GM19452 (cell line): ENCODE data around the gene IKZF1.

Experiments
- ATAC-seq: cut with Tn5 transposase; IDR thresholded peaks from one replicate; pipeline ENCODE4 v1.9.1; 2021; ENCODE audit not compliant: unreplicated experiment

Gene IKZF1

GRCh38 chr7:50352751-50353150, 48.2 kb downstream of the IKZF1 start:
- no peak for ATAC-seq

- no peak for ATAC-seq
Observed at GRCh38 chr7:50353201-50353600, 48.7 kb downstream of the IKZF1 start.

GRCh38 chr7:50353894-50354595, 49.5 kb downstream of the IKZF1 start:
- no peak for ATAC-seq

- ATAC-seq: no peak
Observed at GRCh38 chr7:50355817-50356178, 51.3 kb downstream of the IKZF1 start.

GRCh38 chr7:50356212-50356944, 51.9 kb downstream of the IKZF1 start:
- no peak for ATAC-seq

GRCh38 chr7:50356945-50357268, 52.4 kb downstream of the IKZF1 start:
- ATAC-seq: no peak

- ATAC-seq: no peak
Observed at GRCh38 chr7:50357426-50357825, 52.9 kb downstream of the IKZF1 start.

GRCh38 chr7:50358041-50358705, 53.7 kb downstream of the IKZF1 start:
- ATAC-seq: no peak

GRCh38 chr7:50358779-50359178, 54.3 kb downstream of the IKZF1 start:
- no peak for ATAC-seq

GRCh38 chr7:50359258-50359994, 54.9 kb downstream of the IKZF1 start:
- ATAC-seq: no peak

GRCh38 chr7:50359995-50360925, 55.7 kb downstream of the IKZF1 start:
- ATAC-seq: no peak

GRCh38 chr7:50362142-50362541, 57.6 kb downstream of the IKZF1 start:
- no peak for ATAC-seq

GRCh38 chr7:50362712-50363282, 58.3 kb downstream of the IKZF1 start:
- peak; percentile 45 for ATAC-seq

- ATAC-seq: no peak
Observed at GRCh38 chr7:50363327-50364060, 59.0 kb downstream of the IKZF1 start.

- ATAC-seq: no peak
Observed at GRCh38 chr7:50364645-50365044, 60.1 kb downstream of the IKZF1 start.

GRCh38 chr7:50366311-50366710, 61.8 kb downstream of the IKZF1 start:
- ATAC-seq: no peak

- no peak for ATAC-seq
Observed at GRCh38 chr7:50367100-50367499, 62.6 kb downstream of the IKZF1 start.

- no peak for ATAC-seq
Observed at GRCh38 chr7:50367570-50367969, 63.1 kb downstream of the IKZF1 start.

- ATAC-seq: no peak
Observed at GRCh38 chr7:50368366-50368765, 63.9 kb downstream of the IKZF1 start.
